ENCODE results near the gene WDR93. TPM values are rescaled to one million over a fixed set of nuclear protein-coding genes. Genes with fewer than 3 reads are reported as not detected.

The WDR93 gene
- total RNA-seq, 1 donor from 2014 or later: not detected

DNA sequence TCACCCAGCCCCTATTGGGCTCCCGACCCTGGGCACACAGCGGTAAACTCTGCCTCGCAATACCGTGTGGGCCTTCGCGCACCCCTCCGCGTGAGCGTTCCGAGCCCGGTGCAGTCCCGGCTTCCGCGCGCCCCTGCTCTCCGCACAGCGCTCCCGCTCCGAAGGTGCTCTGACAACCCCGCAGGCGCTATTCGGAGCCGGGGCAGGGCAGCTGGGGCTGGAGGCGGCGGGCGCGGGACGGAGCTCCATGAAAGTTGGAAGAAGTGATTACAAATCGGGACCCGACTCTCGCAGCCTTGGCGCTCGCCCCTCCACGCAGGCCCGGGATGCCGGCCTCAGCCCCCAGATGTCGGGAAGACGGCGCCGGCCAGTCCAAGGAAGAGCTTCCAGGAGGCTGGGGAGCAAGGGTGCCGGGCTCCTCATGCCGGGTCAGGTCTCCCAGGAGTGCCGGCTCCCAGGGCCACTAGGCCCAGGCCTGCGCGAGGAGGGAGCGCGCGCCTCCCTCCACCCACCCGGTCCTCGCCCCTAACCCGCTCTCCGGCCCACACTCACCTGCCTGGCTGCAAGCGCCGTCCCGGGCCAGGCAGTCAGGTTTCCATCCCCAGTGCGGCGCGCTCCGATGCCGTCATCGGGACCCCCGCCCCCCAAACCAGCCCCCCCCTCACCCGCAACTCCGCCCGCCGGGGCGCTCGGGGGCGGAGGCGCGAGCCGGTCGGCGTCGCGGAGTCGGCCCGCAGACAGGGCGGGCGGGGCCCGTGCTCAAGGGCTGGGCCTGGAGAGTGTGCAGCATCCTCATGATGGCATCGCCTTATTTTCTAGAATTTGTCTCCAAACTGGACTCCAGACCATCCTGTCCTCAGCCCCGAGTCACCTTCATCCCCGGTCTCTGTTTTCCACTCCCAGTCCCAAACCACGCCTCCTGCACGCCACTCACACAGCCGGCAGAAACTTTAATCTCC is 35.5 kb upstream of the WDR93 start, which contains the start of gene KIF7:
Gene KIF7 (minus strand): TSS at position 621 of the 959 bp plus-strand sequence. CDS start 2,537 bp downstream, outside the sequence.
- intact Hi-C loops (cut with DNase I): no loop called here
- H3K4me3 ChIP-seq: peak within 1 kb of the TSS; percentile 70 to 78
- no peaks in the 10 kb centered on the region for H3K27me3 ChIP-seq
- H3K4me1 ChIP-seq: peaks cover 12% of the 10 kb centered on the region
- no peaks in the 10 kb centered on the region for H3K9me3 ChIP-seq
- H3K27ac ChIP-seq: peak within 1 kb of the TSS; percentile 58
- H3K36me3 ChIP-seq: no peaks in the 10 kb centered on the region
- TF ChIP-seq POLR2AphosphoS5 (IDR thresholded peaks at IDR 0.05; ENCODE audit: insufficient read depth in 1 of 2, low read depth in 1 of 2) (peak in 1 of 2 donors; percentile 36), POLR2A (IDR thresholded peaks at IDR 0.05) (no peak)
- DNase-seq (ENCODE audit: extremely low spot score in 2 of 2): no peak

GRCh38 chr15:89656116-89656815 is 34.3 kb upstream of the WDR93 start:
- no peak overlapping the region for H3K4me3 ChIP-seq
- TF ChIP-seq, protein P1, sequence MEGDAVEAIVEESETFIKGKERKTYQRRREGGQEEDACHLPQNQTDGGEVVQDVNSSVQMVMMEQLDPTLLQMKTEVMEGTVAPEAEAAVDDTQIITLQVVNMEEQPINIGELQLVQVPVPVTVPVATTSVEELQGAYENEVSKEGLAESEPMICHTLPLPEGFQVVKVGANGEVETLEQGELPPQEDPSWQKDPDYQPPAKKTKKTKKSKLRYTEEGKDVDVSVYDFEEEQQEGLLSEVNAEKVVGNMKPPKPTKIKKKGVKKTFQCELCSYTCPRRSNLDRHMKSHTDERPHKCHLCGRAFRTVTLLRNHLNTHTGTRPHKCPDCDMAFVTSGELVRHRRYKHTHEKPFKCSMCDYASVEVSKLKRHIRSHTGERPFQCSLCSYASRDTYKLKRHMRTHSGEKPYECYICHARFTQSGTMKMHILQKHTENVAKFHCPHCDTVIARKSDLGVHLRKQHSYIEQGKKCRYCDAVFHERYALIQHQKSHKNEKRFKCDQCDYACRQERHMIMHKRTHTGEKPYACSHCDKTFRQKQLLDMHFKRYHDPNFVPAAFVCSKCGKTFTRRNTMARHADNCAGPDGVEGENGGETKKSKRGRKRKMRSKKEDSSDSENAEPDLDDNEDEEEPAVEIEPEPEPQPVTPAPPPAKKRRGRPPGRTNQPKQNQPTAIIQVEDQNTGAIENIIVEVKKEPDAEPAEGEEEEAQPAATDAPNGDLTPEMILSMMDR (IDR thresholded peaks at IDR 0.05): no peak
- no peak for TF ChIP-seq POLR2A (IDR thresholded peaks at IDR 0.05)
- H3K9me3 ChIP-seq: no peaks in the 10 kb centered on the region
- intact Hi-C loops (cut with DNase I): no loop called here
- no peaks in the 10 kb centered on the region for H3K27me3 ChIP-seq
- peaks cover 12% of the 10 kb centered on the region for H3K4me1 ChIP-seq
- no peak for DNase-seq (ENCODE audit: extremely low spot score in 2 of 2)
- H3K27ac ChIP-seq: no peak overlapping the region
- H3K36me3 ChIP-seq: no peaks in the 10 kb centered on the region

DNA sequence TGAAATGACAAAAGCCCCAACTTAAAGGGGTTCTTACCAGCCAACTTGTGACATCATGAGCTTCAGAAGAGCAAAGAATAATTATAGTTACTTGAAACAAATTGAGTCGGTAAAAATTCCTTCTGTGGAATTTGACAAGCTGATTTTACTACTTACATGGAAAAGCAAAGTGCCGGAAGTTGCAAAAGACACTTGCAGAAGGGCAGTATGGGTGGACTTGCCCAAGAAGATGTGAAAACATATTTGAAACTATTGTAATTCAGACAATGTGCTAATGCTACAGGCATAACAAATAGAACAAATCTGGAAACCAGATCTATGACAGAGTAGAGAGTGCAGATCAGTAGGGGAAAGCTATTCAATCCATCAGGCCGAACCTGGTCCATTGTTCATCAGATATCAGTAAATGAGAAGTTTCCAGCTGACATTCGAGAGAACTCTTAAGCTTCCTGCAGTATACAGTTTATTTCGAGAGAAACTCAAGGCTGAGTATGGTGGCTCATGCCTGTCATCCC is 32.9 kb upstream of the WDR93 start:
- Histone ChIP-seq H3K27ac (no peak overlapping the region), H3K36me3 (no peaks in the 10 kb centered on the region), H3K4me3 (no peak overlapping the region), H3K27me3 (no peaks in the 10 kb centered on the region), H3K9me3 (no peaks in the 10 kb centered on the region), H3K4me1 (peaks cover 16% of the 10 kb centered on the region)
- no peak for DNase-seq (ENCODE audit: extremely low spot score in 2 of 2)
- TF ChIP-seq POLR2A (IDR thresholded peaks at IDR 0.05) (no peak), POLR2AphosphoS5 (IDR thresholded peaks at IDR 0.05; ENCODE audit: insufficient read depth in 1 of 2, low read depth in 1 of 2) (no peak)
- TF ChIP-seq, protein P1 (IDR thresholded peaks at IDR 0.05): no peak
- intact Hi-C loops (cut with DNase I): no loop called here

GRCh38 chr15:89659295-89659694 is 31.3 kb upstream of the WDR93 start:
- Histone ChIP-seq H3K4me3 (no peak overlapping the region), H3K4me1 (peaks cover 18% of the 10 kb centered on the region), H3K36me3 (no peaks in the 10 kb centered on the region), H3K27me3 (no peaks in the 10 kb centered on the region), H3K9me3 (no peaks in the 10 kb centered on the region), H3K27ac (no peak overlapping the region)
- DNase-seq (ENCODE audit: extremely low spot score in 2 of 2): no peak
- TF ChIP-seq POLR2A (IDR thresholded peaks at IDR 0.05) (no peak), POLR2AphosphoS5 (IDR thresholded peaks at IDR 0.05; ENCODE audit: insufficient read depth in 1 of 2, low read depth in 1 of 2) (no peak)
- TF ChIP-seq, protein P1 (IDR thresholded peaks at IDR 0.05): no peak
- intact Hi-C loops (cut with DNase I): no loop called here

- Histone ChIP-seq H3K4me3 (no peak overlapping the region), H3K27ac (no peak overlapping the region), H3K9me3 (no peaks in the 10 kb centered on the region), H3K27me3 (no peaks in the 10 kb centered on the region), H3K4me1 (peaks cover 17% of the 10 kb centered on the region), H3K36me3 (no peaks in the 10 kb centered on the region)
- no peak for DNase-seq (ENCODE audit: extremely low spot score in 2 of 2)
- no peak for TF ChIP-seq POLR2AphosphoS5 (IDR thresholded peaks at IDR 0.05; ENCODE audit: insufficient read depth in 1 of 2, low read depth in 1 of 2)
- TF ChIP-seq, protein P1 (IDR thresholded peaks at IDR 0.05): no peak
- no peak for TF ChIP-seq POLR2A (IDR thresholded peaks at IDR 0.05)
- intact Hi-C loops (cut with DNase I): no loop called here
Measured at GRCh38 chr15:89660556-89660955, 30.1 kb upstream of the WDR93 start.

Measured in vagina (tissue), 2 donors.